Measurements from ENCODE around the gene USP34.

USP34 gene

DNA sequence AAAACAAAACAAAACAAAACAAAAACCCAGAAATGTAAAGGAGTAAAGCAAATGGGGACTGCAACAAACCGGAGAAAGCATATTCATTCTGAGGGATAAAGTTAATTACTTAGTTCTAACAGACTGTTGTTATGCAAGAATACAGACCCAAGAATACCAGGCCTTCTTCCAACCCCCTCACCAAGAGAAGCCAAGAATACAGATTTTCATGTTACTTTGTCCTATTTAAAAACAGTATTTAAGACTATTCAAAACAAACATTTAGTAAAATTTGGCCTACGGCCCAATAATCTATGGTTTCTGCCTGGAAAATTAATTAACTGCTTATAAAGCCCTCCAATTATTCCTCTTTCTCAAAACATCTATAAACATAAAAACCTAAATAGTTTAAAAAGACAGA is 91.4 kb downstream of the USP34 start:
- TF ChIP-seq, protein P1, sequence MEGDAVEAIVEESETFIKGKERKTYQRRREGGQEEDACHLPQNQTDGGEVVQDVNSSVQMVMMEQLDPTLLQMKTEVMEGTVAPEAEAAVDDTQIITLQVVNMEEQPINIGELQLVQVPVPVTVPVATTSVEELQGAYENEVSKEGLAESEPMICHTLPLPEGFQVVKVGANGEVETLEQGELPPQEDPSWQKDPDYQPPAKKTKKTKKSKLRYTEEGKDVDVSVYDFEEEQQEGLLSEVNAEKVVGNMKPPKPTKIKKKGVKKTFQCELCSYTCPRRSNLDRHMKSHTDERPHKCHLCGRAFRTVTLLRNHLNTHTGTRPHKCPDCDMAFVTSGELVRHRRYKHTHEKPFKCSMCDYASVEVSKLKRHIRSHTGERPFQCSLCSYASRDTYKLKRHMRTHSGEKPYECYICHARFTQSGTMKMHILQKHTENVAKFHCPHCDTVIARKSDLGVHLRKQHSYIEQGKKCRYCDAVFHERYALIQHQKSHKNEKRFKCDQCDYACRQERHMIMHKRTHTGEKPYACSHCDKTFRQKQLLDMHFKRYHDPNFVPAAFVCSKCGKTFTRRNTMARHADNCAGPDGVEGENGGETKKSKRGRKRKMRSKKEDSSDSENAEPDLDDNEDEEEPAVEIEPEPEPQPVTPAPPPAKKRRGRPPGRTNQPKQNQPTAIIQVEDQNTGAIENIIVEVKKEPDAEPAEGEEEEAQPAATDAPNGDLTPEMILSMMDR (IDR thresholded peaks at IDR 0.05) = no peak

DNA sequence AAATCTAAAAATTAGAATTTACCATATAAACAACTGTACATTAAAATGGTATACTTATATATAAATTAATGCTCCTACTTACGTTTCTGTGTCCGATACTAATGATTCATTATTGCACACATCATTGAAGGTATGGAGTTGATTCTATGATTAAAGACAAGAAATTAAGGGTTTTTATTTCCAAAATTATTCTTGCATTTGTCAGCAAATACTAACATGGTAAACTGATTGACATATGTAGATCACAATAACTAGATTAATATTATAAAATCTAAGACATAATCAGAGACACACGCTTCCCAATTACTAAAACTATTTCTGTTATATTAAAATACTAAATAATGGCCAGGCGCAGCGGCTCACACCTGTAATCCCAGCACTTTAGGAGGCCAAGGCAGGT is 92.6 kb downstream of the USP34 start:
- TF ChIP-seq, protein P1 (IDR thresholded peaks at IDR 0.05) = no peak

DNA sequence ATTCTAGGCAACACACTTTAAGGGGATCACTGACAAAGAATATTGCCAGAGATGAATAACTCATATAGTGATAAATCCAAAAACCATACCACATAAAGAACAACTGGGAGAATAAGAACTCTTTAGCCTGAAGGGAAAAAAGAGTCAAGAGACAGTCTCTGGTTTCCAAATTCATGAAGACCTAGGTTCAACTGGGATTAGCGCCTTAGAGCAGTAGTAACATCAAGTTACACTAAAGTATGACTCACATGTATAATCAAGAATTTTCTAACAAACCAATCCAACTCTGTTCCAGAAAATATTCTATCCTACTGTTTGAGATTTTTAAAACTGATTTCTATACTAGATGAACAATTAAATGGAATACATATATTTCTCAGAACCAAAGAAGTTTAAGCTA is 93.8 kb downstream of the USP34 start:
- TF ChIP-seq, protein P1 (IDR thresholded peaks at IDR 0.05) = no peak

DNA sequence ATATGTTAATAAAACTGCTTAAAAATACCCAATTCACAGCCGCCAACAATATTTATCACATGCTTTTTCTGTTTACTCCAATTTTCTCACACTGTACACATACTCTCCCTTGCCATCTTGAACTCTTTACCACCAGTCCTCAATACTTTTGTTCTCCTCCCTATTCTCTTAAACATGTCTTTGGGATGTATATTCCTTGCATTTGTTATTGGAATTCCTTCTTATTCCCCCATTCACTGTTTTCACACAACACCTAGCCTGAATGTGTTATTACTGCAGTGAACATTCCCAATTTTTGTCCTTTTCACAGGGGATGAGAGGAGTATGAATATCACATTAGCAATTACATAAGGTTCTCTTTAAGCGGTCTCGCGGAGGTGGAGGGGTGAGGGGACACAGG is 94.7 kb downstream of the USP34 start:
- TF ChIP-seq, protein P1 (IDR thresholded peaks at IDR 0.05) = no peak

DNA sequence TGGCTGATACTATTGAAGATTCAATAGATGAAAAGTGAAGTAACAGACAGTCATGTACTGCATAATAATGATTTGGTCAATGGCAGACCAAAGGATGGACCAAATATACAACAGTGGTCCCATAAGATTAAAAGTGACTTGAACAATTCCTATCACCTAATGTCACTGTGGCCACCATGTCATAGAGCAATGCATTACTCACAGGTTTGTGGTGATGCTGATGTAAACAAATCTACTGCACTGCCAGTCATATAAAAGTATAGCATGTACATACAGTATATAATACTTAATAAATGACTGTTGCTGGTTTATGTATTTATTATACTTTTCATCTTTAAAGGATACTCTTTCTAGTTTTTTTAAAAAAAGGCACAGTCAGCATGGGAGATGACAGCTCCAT is 99.9 kb downstream of the USP34 start:
- TF ChIP-seq, protein P1 (IDR thresholded peaks at IDR 0.05) = no peak

DNA sequence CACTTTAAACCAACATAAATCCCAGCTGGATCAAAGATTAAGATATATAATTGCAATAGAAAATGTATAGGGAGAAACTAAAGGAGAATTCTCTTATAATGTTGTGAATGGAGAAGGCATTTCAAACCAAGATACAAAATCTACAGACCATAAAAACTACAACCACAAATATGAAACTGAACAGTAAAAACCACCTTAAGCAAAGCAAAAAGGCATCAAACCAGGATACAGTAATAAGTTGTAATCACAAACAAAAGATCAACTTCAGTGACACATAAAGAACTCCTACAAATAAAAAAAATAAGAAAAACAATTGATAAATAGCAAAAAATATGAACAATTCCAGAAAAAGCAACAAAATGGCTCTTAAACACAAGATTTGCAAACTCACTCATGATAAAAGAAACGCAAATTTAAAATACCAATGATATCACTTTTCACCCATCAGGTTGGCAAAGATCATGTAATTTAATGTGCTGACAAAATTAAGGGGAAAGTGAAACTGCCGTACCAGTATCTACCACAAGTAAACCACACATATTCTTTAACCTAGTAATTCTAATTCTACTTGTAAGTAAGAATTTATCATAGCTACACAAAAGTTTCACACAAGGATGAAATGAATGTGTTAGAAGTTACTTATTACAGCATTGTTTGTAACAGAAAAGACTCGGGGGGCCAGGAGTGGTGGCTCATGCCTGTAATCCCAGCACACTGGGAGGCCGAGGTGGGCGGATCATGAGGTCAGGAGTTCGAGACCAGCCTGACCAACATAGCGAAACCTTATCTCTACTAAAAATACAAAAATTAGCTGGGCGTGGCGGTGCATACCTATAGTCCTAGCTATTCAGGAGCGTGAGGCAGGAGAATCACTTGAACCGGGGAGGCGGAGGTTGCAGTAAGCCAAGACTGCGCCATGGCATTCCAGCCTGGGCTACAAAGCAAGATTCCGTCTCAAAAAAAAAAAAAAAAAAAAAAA is 101.9 kb downstream of the USP34 start:
- TF ChIP-seq, protein P1 (IDR thresholded peaks at IDR 0.05) = no peak

DNA sequence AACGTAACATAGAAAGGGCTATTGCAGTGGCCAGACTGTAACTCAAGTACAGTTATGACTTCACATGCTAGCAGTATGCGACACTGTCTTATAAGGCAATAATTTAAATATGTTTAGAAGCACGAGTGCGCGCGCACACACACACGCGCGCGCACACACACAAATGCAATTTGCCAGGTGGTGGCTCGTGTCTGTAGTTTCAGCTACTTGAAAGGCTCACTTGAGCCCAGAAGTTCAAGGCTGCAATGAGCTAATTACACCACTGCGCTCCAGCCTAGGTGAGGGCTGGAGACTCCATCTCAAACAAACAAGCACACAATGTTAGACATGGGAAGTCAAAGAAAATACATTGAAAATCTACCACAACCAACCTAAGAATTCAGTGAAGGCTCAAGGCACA is 103.7 kb downstream of the USP34 start:
- TF ChIP-seq, protein P1 (IDR thresholded peaks at IDR 0.05) = no peak

All from LNCAP (cell line).